Ovary (tissue), 3 donors: ENCODE data around the gene POLE3.

Experiments used
- EP300 ChIP-seq: sonication (generic); formaldehyde crosslinking; IDR thresholded peaks from one replicate; pipeline ENCODE4 v1.6.1; 2017; ENCODE audit warnings: antibody characterized with exemption
- TF ChIP-seq, protein P1 (sequence below), 3 donors: fragments of 450-650 bp in 2 of 3; fragments of 200-600 bp in 1 of 3; IDR thresholded peaks; one replicate each; pipeline versions ENCODE4 v1.5.1 to v1.8.0; 2016 to 2022; ENCODE audit warnings: antibody characterized with exemption in 3 of 3, mild to moderate bottlenecking in 1 of 3
- donor health status: DM: no; HTN: no; CAD: no.

- TF ChIP-seq, protein P1, sequence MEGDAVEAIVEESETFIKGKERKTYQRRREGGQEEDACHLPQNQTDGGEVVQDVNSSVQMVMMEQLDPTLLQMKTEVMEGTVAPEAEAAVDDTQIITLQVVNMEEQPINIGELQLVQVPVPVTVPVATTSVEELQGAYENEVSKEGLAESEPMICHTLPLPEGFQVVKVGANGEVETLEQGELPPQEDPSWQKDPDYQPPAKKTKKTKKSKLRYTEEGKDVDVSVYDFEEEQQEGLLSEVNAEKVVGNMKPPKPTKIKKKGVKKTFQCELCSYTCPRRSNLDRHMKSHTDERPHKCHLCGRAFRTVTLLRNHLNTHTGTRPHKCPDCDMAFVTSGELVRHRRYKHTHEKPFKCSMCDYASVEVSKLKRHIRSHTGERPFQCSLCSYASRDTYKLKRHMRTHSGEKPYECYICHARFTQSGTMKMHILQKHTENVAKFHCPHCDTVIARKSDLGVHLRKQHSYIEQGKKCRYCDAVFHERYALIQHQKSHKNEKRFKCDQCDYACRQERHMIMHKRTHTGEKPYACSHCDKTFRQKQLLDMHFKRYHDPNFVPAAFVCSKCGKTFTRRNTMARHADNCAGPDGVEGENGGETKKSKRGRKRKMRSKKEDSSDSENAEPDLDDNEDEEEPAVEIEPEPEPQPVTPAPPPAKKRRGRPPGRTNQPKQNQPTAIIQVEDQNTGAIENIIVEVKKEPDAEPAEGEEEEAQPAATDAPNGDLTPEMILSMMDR (IDR thresholded peaks at IDR 0.05), result no peak
- TF ChIP-seq EP300, result no peak
Measured at GRCh38 chr9:113391917-113392316, 18.6 kb downstream of the POLE3 start.
